Measurements from ENCODE around the gene ABCA13.
"Not testable (repeated sequence)": the region's sequence is repeated elsewhere in the genome, so short reads cannot be mapped to it uniquely, and the experiment has no call there.

The ABCA13 gene

DNA sequence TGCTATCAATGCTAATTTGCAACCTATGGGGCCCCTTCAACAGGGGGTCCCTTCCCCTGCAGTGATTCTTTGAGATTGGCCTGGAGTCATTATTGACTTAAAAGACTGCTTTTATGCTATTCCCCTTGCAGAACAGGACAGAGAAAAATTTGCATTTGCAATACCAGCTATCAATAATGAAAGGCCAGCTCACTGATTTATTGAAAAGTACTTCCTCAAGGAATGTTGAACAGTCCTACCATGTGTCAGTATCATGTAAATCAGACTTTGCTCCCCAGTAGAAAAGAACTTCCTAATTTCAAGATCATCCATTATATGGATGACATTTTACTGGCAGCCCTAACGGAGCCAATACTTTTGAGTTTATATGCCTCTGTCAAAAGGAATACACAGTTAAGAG is 29.7 kb upstream of the ABCA13 start:
- H3K27ac ChIP-seq (replicated peaks): no peak overlapping the region

DNA sequence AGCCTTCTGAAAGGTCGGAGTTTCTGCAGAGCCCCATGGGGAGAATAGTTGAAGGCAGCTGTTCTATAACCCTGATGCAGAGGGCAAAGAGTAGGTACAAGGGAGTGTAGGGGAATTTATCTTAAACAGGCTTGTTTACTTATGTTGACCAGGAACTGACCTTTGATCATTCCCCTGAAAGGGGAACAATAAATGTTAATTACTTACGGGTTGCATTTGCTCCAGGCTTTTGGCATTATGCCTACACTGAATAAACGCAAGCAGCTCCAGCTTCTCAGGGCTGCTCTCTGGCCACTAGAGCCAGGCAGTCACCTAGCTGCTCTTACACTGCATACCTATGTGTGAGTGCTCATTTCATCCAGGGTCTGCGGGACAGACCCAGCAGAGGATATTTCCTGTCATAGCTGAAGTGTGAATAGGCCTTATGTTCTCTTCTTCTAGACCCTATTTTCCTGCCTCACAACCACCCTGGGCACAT is 26.9 kb upstream of the ABCA13 start:
- no peak for DNase-seq (ENCODE audit: low read depth in 1 of 2, low spot score in 1 of 2)
- Histone ChIP-seq H3K27ac (replicated peaks) (no peak overlapping the region), H3K4me3 (replicated peaks; ENCODE audit: insufficient read depth, low read length) (no peak overlapping the region), H3K27me3 (ENCODE audit: insufficient read depth, poor library complexity, severe bottlenecking) (peaks cover 3% of the 10 kb centered on the region)
- TF ChIP-seq, protein P1, sequence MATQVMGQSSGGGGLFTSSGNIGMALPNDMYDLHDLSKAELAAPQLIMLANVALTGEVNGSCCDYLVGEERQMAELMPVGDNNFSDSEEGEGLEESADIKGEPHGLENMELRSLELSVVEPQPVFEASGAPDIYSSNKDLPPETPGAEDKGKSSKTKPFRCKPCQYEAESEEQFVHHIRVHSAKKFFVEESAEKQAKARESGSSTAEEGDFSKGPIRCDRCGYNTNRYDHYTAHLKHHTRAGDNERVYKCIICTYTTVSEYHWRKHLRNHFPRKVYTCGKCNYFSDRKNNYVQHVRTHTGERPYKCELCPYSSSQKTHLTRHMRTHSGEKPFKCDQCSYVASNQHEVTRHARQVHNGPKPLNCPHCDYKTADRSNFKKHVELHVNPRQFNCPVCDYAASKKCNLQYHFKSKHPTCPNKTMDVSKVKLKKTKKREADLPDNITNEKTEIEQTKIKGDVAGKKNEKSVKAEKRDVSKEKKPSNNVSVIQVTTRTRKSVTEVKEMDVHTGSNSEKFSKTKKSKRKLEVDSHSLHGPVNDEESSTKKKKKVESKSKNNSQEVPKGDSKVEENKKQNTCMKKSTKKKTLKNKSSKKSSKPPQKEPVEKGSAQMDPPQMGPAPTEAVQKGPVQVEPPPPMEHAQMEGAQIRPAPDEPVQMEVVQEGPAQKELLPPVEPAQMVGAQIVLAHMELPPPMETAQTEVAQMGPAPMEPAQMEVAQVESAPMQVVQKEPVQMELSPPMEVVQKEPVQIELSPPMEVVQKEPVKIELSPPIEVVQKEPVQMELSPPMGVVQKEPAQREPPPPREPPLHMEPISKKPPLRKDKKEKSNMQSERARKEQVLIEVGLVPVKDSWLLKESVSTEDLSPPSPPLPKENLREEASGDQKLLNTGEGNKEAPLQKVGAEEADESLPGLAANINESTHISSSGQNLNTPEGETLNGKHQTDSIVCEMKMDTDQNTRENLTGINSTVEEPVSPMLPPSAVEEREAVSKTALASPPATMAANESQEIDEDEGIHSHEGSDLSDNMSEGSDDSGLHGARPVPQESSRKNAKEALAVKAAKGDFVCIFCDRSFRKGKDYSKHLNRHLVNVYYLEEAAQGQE (IDR thresholded peaks at IDR 0.05; ENCODE audit: insufficient replicate concordance, low read depth): no peak
- TF ChIP-seq SPI1 (IDR thresholded peaks at IDR 0.05; ENCODE audit: borderline replicate concordance, low read depth) (no peak), POLR2AphosphoS5 (IDR thresholded peaks at IDR 0.05; ENCODE audit: low read depth) (no peak), GABPA (IDR thresholded peaks at IDR 0.05; ENCODE audit: low read depth) (no peak)
- TF ChIP-seq, protein P2, sequence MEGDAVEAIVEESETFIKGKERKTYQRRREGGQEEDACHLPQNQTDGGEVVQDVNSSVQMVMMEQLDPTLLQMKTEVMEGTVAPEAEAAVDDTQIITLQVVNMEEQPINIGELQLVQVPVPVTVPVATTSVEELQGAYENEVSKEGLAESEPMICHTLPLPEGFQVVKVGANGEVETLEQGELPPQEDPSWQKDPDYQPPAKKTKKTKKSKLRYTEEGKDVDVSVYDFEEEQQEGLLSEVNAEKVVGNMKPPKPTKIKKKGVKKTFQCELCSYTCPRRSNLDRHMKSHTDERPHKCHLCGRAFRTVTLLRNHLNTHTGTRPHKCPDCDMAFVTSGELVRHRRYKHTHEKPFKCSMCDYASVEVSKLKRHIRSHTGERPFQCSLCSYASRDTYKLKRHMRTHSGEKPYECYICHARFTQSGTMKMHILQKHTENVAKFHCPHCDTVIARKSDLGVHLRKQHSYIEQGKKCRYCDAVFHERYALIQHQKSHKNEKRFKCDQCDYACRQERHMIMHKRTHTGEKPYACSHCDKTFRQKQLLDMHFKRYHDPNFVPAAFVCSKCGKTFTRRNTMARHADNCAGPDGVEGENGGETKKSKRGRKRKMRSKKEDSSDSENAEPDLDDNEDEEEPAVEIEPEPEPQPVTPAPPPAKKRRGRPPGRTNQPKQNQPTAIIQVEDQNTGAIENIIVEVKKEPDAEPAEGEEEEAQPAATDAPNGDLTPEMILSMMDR (IDR thresholded peaks at IDR 0.05; ENCODE audit: insufficient read depth, low read length): no peak

More for the DNA sequence above, 29.7 kb upstream of the ABCA13 start:
- Histone ChIP-seq H3K27me3 (ENCODE audit: insufficient read depth, poor library complexity, severe bottlenecking) (no peaks in the 10 kb centered on the region), H3K4me3 (replicated peaks; ENCODE audit: insufficient read depth, low read length) (no peak overlapping the region)
- no peak for DNase-seq (ENCODE audit: low read depth in 1 of 2, low spot score in 1 of 2)
- TF ChIP-seq, protein P1 (IDR thresholded peaks at IDR 0.05; ENCODE audit: insufficient replicate concordance, low read depth): no peak
- TF ChIP-seq SPI1 (IDR thresholded peaks at IDR 0.05; ENCODE audit: borderline replicate concordance, low read depth) (no peak), GABPA (IDR thresholded peaks at IDR 0.05; ENCODE audit: low read depth) (no peak), POLR2AphosphoS5 (IDR thresholded peaks at IDR 0.05; ENCODE audit: low read depth) (no peak)
- TF ChIP-seq, protein P2 (IDR thresholded peaks at IDR 0.05; ENCODE audit: insufficient read depth, low read length): no peak

DNA sequence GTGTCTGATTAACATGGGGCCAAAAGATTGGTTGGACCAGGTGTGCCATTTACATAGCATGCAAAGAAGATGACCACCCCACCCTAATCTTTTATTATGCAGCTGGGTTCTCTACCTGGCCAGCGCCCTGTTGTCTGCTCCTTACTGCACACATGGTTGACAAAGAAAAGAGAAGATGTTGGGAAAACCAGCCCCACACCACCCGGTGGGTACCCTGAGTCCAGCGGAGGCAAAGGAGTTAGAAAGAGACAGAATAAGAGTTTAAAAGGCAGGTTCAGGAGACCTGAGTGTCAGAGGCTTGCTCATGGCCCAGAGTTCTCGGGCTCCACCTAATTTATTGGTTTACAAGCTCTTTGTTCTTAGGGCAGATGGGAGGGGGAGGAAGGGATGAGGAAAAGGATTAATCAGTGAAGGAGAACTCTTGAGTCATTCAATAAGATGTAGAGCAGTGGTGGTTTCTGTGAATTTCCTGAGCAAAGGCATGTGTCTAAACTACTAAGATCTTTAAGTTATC is 24.1 kb upstream of the ABCA13 start:
- no peak overlapping the region for H3K4me3 ChIP-seq (replicated peaks; ENCODE audit: insufficient read depth, low read length)
- TF ChIP-seq POLR2AphosphoS5 (IDR thresholded peaks at IDR 0.05; ENCODE audit: low read depth) (no peak), GABPA (IDR thresholded peaks at IDR 0.05; ENCODE audit: low read depth) (no peak), SPI1 (IDR thresholded peaks at IDR 0.05; ENCODE audit: borderline replicate concordance, low read depth) (no peak)
- TF ChIP-seq, protein P1 (IDR thresholded peaks at IDR 0.05; ENCODE audit: insufficient replicate concordance, low read depth): no peak
- TF ChIP-seq, protein P2 (IDR thresholded peaks at IDR 0.05; ENCODE audit: insufficient read depth, low read length): no peak
- no peak overlapping the region for H3K27ac ChIP-seq (replicated peaks)
- DNase-seq (ENCODE audit: low read depth in 1 of 2, low spot score in 1 of 2): no peak
- H3K27me3 ChIP-seq (ENCODE audit: insufficient read depth, poor library complexity, severe bottlenecking): peaks cover 3% of the 10 kb centered on the region

- not testable (repeated sequence) for H3K27me3 ChIP-seq (ENCODE audit: insufficient read depth, poor library complexity, severe bottlenecking); DNase-seq (ENCODE audit: low read depth in 1 of 2, low spot score in 1 of 2); H3K27ac ChIP-seq (replicated peaks); H3K4me3 ChIP-seq (replicated peaks; ENCODE audit: insufficient read depth, low read length)
Observed at GRCh38 chr7:48147690-48148089, 23.6 kb upstream of the ABCA13 start.
